HEK293 (cell line): ENCODE measurements around the gene KLF11.

Source experiments
- CTCF ChIA-PET: fragments of 350-600 bp; formaldehyde crosslinking; extraction: SDS; loops from one replicate; lab custom pipeline; 2021; ENCODE audit warnings: antibody characterized with exemption; lab: Yijun Ruan, JAX
- POLR2A ChIA-PET: fragments of 300-600 bp; formaldehyde crosslinking; extraction: SDS; loops from one replicate; lab custom pipeline; 2020; ENCODE audit warnings: antibody characterized with exemption, inconsistent platforms; lab: Yijun Ruan, JAX
- H3K27ac ChIP-seq: fragments of 200-500 bp; sonication (Bioruptor generic); 2 replicates; pipeline ENCODE4 v1.5.1; 2014; ENCODE audit warnings: low read depth, low read length, control low read depth, inconsistent platforms; ENCODE audit errors: extremely low read depth
- H3K36me3 ChIP-seq, 2 experiments: fragments of 200-500 bp in 1 of 2; sonication (Bioruptor generic) in 1 of 2; 1 replicate in 1 of 2; 2 replicates in 1 of 2; pipeline ENCODE4 v1.5.1; 2014 to 2017; ENCODE audit warnings: inconsistent platforms in 2 of 2, low read length in 2 of 2; ENCODE audit not compliant: control insufficient read depth in 2 of 2, insufficient read depth in 1 of 2
- H3K4me1 ChIP-seq: fragments of 200-500 bp; sonication (Bioruptor generic); 2 replicates; pipeline ENCODE4 v1.5.1; 2014; ENCODE audit warnings: mild to moderate bottlenecking, low read length, inconsistent platforms; ENCODE audit not compliant: control insufficient read depth, insufficient read depth
- H3K4me3 ChIP-seq: 2 replicates; pipeline ENCODE4 v1.5.1; 2011; ENCODE audit warnings: low read depth, mild to moderate bottlenecking, control low read depth, low read length, moderate library complexity
- H3K9me3 ChIP-seq: fragments of 200-500 bp; sonication (Bioruptor generic); 2 replicates; pipeline ENCODE4 v1.5.1; 2014; ENCODE audit warnings: low read depth, low read length, inconsistent platforms; ENCODE audit not compliant: control insufficient read depth, insufficient read depth
- EGR2 ChIP-seq: fragments of 450-650 bp; formaldehyde crosslinking; IDR thresholded peaks from 2 replicates; pipeline ENCODE4 v1.5.1; 2016; ENCODE audit warnings: low read depth, missing biosample characterization, missing genetic modification characterization
- GFI1B ChIP-seq: fragments of 450-650 bp; formaldehyde crosslinking; IDR thresholded peaks from 2 replicates; pipeline ENCODE4 v1.5.1; 2016; ENCODE audit warnings: missing biosample characterization, missing genetic modification characterization
- GLI2 ChIP-seq: fragments of 450-650 bp; formaldehyde crosslinking; IDR thresholded peaks from 2 replicates; pipeline ENCODE4; 2017; ENCODE audit warnings: missing biosample characterization, missing genetic modification characterization, low read depth, borderline replicate concordance
- OVOL3 ChIP-seq: fragments of 450-650 bp; formaldehyde crosslinking; IDR thresholded peaks from 2 replicates; pipeline ENCODE4 v1.5.1; 2016; ENCODE audit warnings: missing biosample characterization, missing genetic modification characterization
- SALL2 ChIP-seq: fragments of 450-650 bp; formaldehyde crosslinking; IDR thresholded peaks from 2 replicates; pipeline ENCODE4 v1.5.0; 2017; ENCODE audit warnings: missing biosample characterization, mild to moderate bottlenecking, missing genetic modification characterization, borderline replicate concordance
- TRIM28 ChIP-seq: IDR thresholded peaks from 2 replicates; pipeline ENCODE4 v1.6.1; 2011; ENCODE audit warnings: low read length, control low read depth, borderline replicate concordance
- ZFP69B ChIP-seq: fragments of 450-650 bp; formaldehyde crosslinking; IDR thresholded peaks from 2 replicates; pipeline ENCODE4 v1.5.1; 2016; ENCODE audit warnings: missing biosample characterization, missing genetic modification characterization
- ZIC2 ChIP-seq: fragments of 450-650 bp; formaldehyde crosslinking; IDR thresholded peaks from 2 replicates; pipeline ENCODE4 v1.5.1; 2016; ENCODE audit warnings: missing biosample characterization, missing genetic modification characterization
- ZNF133 ChIP-seq: fragments of 450-650 bp; formaldehyde crosslinking; IDR thresholded peaks from 2 replicates; pipeline ENCODE4 v1.5.1; 2016; ENCODE audit warnings: missing biosample characterization, missing genetic modification characterization
- ZNF155 ChIP-seq: fragments of 450-650 bp; formaldehyde crosslinking; IDR thresholded peaks from 2 replicates; pipeline ENCODE4 v1.5.1; 2016; ENCODE audit warnings: missing biosample characterization, missing genetic modification characterization
- ZNF184 ChIP-seq: fragments of 450-650 bp; IDR thresholded peaks from 2 replicates; pipeline ENCODE4 v1.5.1; 2018; ENCODE audit warnings: missing biosample characterization, mild to moderate bottlenecking, missing genetic modification characterization
- ZNF292 ChIP-seq: fragments of 450-650 bp; formaldehyde crosslinking; IDR thresholded peaks from 2 replicates; pipeline ENCODE4 v1.5.1; 2016; ENCODE audit warnings: low read depth, missing biosample characterization, missing genetic modification characterization, borderline replicate concordance
- ZNF324 ChIP-seq: fragments of 450-650 bp; formaldehyde crosslinking; IDR thresholded peaks from 2 replicates; pipeline ENCODE4 v1.5.1; 2016; ENCODE audit warnings: missing biosample characterization, missing genetic modification characterization
- ZNF366 ChIP-seq: fragments of 450-650 bp; formaldehyde crosslinking; conservative IDR thresholded peaks from 2 replicates; pipeline ENCODE4 v1.5.1; 2016; ENCODE audit warnings: missing biosample characterization, missing genetic modification characterization
- ZNF426 ChIP-seq: fragments of 450-650 bp; formaldehyde crosslinking; IDR thresholded peaks from 2 replicates; pipeline ENCODE4 v1.5.1; 2017; ENCODE audit warnings: missing biosample characterization, missing genetic modification characterization, mild to moderate bottlenecking, inconsistent platforms, moderate library complexity
- ZNF48 ChIP-seq: fragments of 450-650 bp; formaldehyde crosslinking; IDR thresholded peaks from 2 replicates; pipeline ENCODE4 v1.5.1; 2016; ENCODE audit warnings: missing biosample characterization, missing genetic modification characterization
- ZNF488 ChIP-seq: fragments of 450-650 bp; formaldehyde crosslinking; IDR thresholded peaks from 2 replicates; pipeline ENCODE4 v1.5.1; 2016; ENCODE audit warnings: missing biosample characterization, missing genetic modification characterization
- ZNF555 ChIP-seq: fragments of 450-650 bp; formaldehyde crosslinking; conservative IDR thresholded peaks from 2 replicates; pipeline ENCODE4 v1.5.1; 2017; ENCODE audit warnings: missing biosample characterization, mild to moderate bottlenecking, missing genetic modification characterization, inconsistent platforms
- ZNF626 ChIP-seq: fragments of 450-650 bp; sonication (Bioruptor Pico); formaldehyde crosslinking; IDR thresholded peaks from 2 replicates; pipeline ENCODE4 v1.5.1; 2018; ENCODE audit warnings: missing biosample characterization, missing genetic modification characterization, inconsistent platforms
- ZNF747 ChIP-seq: fragments of 450-650 bp; formaldehyde crosslinking; IDR thresholded peaks from 2 replicates; pipeline ENCODE4 v1.5.1; 2016; ENCODE audit warnings: missing biosample characterization, missing genetic modification characterization
- ZSCAN23 ChIP-seq: fragments of 450-650 bp; formaldehyde crosslinking; IDR thresholded peaks from 2 replicates; pipeline ENCODE4 v1.5.1; 2016; ENCODE audit warnings: missing biosample characterization, missing genetic modification characterization
- TF ChIP-seq, protein P1 (sequence below): fragments of 450-650 bp; formaldehyde crosslinking; IDR thresholded peaks from 2 replicates; pipeline ENCODE4 v1.5.1; 2016; ENCODE audit warnings: missing biosample characterization, missing genetic modification characterization
- TF ChIP-seq, protein P2 (sequence below): fragments of 450-650 bp; formaldehyde crosslinking; IDR thresholded peaks from 2 replicates; pipeline ENCODE4 v1.5.1; 2016; ENCODE audit warnings: missing biosample characterization, missing genetic modification characterization
- TF ChIP-seq, protein P3 (sequence below): fragments of 450-650 bp; formaldehyde crosslinking; IDR thresholded peaks from 2 replicates; pipeline ENCODE4 v1.5.1; 2016; ENCODE audit warnings: missing biosample characterization, missing genetic modification characterization, borderline replicate concordance

Gene KLF11

GRCh38 chr2:10085043-10085667, 41.8 kb downstream of the KLF11 start:
- 0 out of 2 replicates have a peak, but pooled peaks cover 11% of the 10 kb centered on the region for H3K4me1 ChIP-seq
- no peaks in the 10 kb centered on the region for H3K36me3 ChIP-seq
- ChIA-PET CTCF (interaction anchor here (1.3 to 6.5 kb wide), 2 partner anchors 12 to 13 kb away, joined by 5 to 46 read pairs; no protein-coding TSS in a partner anchor), POLR2A (interaction anchor here (0.6 to 0.7 kb wide), 2 partner anchors 41 to 363 kb away, joined by 3 to 5 read pairs; partner anchors contain the start of gene ODC1)
- no peak overlapping the region for H3K27ac ChIP-seq
- no peaks in the 10 kb centered on the region for H3K9me3 ChIP-seq
- H3K4me3 ChIP-seq = no peak overlapping the region
- TF ChIP-seq, protein P1, sequence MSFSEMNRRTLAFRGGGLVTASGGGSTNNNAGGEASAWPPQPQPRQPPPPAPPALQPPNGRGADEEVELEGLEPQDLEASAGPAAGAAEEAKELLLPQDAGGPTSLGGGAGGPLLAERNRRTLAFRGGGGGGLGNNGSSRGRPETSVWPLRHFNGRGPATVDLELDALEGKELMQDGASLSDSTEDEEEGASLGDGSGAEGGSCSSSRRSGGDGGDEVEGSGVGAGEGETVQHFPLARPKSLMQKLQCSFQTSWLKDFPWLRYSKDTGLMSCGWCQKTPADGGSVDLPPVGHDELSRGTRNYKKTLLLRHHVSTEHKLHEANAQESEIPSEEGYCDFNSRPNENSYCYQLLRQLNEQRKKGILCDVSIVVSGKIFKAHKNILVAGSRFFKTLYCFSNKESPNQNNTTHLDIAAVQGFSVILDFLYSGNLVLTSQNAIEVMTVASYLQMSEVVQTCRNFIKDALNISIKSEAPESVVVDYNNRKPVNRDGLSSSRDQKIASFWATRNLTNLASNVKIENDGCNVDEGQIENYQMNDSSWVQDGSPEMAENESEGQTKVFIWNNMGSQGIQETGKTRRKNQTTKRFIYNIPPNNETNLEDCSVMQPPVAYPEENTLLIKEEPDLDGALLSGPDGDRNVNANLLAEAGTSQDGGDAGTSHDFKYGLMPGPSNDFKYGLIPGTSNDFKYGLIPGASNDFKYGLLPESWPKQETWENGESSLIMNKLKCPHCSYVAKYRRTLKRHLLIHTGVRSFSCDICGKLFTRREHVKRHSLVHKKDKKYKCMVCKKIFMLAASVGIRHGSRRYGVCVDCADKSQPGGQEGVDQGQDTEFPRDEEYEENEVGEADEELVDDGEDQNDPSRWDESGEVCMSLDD = no peak
- TF ChIP-seq ZNF184 (tag by site-specific recombination) (no peak), ZNF133 (peak; percentile 71; the same call in 1 of the 2 replicates), GFI1B (tag by site-specific recombination) (no peak)

DNA sequence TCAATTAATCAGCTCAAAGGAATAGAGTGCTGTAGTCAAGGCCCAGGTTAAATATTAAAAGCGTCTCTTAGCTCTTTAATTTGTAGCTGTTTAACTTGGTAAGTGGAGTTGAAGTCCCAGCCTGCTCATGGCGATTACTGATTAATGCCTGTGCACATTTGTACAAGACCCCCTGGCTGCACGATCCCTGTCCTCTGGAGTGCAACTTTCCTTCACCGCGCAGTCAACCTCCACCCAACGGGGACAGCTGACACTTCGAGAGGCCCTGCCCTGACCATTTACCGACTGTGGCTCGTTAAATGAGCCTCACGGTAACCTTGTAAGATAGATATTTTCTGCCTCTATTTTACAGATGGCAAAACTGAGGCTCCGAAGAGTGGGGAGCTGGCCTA, 42.3 kb downstream of the KLF11 start:
- H3K9me3 ChIP-seq = no peaks in the 10 kb centered on the region
- no peak overlapping the region for H3K27ac ChIP-seq
- 0 out of 2 replicates have a peak, but pooled peaks cover 11% of the 10 kb centered on the region for H3K4me1 ChIP-seq
- ChIA-PET POLR2A (interaction anchor here (0.7 kb wide), 1 partner anchor 363 kb away, joined by 3 read pairs; the partner anchor contains the start of gene ODC1), CTCF (interaction anchor here (0.6 to 6.5 kb wide), 2 partner anchors 12 to 581 kb away, joined by 3 to 46 read pairs; no protein-coding TSS in a partner anchor)
- no peaks in the 10 kb centered on the region for H3K36me3 ChIP-seq
- no peak overlapping the region for H3K4me3 ChIP-seq
- no peak for TF ChIP-seq ZNF488 (tag by site-specific recombination)
- TF ChIP-seq TRIM28 = no peak
- TF ChIP-seq, protein P2, sequence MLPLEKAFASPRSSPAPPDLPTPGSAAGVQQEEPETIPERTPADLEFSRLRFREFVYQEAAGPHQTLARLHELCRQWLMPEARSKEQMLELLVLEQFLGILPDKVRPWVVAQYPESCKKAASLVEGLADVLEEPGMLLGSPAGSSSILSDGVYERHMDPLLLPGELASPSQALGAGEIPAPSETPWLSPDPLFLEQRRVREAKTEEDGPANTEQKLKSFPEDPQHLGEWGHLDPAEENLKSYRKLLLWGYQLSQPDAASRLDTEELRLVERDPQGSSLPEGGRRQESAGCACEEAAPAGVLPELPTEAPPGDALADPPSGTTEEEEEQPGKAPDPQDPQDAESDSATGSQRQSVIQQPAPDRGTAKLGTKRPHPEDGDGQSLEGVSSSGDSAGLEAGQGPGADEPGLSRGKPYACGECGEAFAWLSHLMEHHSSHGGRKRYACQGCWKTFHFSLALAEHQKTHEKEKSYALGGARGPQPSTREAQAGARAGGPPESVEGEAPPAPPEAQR = no peak
- TF ChIP-seq ZFP69B (tag by site-specific recombination) = no peak
- TF ChIP-seq GLI2 (tag by site-specific recombination) = no peak
- no peak for TF ChIP-seq ZSCAN23
- no peak for TF ChIP-seq OVOL3 (tag by site-specific recombination)
- no peak for TF ChIP-seq ZNF626
- TF ChIP-seq ZNF48 (tag by site-specific recombination) = no peak
- TF ChIP-seq ZNF155 (tag by site-specific recombination) = no peak
- TF ChIP-seq ZIC2 (tag by site-specific recombination) = no peak
- TF ChIP-seq, all 188 proteins: peak for 0

DNA sequence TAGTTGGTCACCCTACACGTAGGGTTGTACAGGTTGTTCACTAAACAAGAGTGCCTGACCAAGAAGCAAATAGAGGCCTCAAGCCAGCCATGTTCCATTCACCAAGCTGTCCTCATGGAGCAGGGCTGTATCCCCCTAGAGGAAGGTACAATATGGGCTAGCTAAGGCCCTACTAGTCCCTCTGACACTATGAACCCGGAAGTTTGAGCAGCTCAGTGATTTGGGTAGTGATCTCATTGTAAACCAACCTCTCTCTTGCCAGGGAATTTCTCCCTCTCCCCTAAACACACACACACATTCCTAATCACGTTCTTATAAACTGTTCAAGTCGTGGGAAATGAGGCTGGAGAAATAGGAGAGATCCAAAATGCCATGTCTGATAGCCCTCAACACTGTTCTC, 43.6 kb downstream of the KLF11 start:
- ChIA-PET CTCF (interaction anchor here (1.9 to 6.5 kb wide), 2 partner anchors 10 to 14 kb away, joined by 14 to 46 read pairs; no protein-coding TSS in a partner anchor), POLR2A (no interaction called here)
- Histone ChIP-seq H3K4me1 (0 out of 2 replicates have a peak, but pooled peaks cover 11% of the 10 kb centered on the region), H3K27ac (no peak overlapping the region), H3K4me3 (no peak overlapping the region), H3K36me3 (no peaks in the 10 kb centered on the region), H3K9me3 (no peaks in the 10 kb centered on the region)
- no peak for TF ChIP-seq EGR2 (tag by site-specific recombination)
- TF ChIP-seq ZNF292 (tag by site-specific recombination) = no peak
- no peak for TF ChIP-seq SALL2 (tag by site-specific recombination)
- TF ChIP-seq, protein P3, sequence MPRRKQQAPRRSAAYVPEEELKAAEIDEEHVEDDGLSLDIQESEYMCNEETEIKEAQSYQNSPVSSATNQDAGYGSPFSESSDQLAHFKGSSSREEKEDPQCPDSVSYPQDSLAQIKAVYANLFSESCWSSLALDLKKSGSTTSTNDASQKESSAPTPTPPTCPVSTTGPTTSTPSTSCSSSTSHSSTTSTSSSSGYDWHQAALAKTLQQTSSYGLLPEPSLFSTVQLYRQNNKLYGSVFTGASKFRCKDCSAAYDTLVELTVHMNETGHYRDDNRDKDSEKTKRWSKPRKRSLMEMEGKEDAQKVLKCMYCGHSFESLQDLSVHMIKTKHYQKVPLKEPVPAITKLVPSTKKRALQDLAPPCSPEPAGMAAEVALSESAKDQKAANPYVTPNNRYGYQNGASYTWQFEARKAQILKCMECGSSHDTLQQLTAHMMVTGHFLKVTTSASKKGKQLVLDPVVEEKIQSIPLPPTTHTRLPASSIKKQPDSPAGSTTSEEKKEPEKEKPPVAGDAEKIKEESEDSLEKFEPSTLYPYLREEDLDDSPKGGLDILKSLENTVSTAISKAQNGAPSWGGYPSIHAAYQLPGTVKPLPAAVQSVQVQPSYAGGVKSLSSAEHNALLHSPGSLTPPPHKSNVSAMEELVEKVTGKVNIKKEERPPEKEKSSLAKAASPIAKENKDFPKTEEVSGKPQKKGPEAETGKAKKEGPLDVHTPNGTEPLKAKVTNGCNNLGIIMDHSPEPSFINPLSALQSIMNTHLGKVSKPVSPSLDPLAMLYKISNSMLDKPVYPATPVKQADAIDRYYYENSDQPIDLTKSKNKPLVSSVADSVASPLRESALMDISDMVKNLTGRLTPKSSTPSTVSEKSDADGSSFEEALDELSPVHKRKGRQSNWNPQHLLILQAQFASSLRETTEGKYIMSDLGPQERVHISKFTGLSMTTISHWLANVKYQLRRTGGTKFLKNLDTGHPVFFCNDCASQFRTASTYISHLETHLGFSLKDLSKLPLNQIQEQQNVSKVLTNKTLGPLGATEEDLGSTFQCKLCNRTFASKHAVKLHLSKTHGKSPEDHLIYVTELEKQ (tag by site-specific recombination) = no peak
- no peak for TF ChIP-seq ZNF324 (tag by site-specific recombination)
- TF ChIP-seq ZNF555 (tag by site-specific recombination) = no peak
- TF ChIP-seq ZNF366 (tag by site-specific recombination) = no peak
- TF ChIP-seq ZNF747 (tag by site-specific recombination) = no peak
- TF ChIP-seq ZNF426 (tag by site-specific recombination) = no peak
